K562 (cell line): ENCODE results near the gene MEF2C. TPM values are rescaled to one million over a fixed set of nuclear protein-coding genes. Genes with fewer than 3 reads are reported as not detected.

Experiments
- CUX1 ChIP-seq: fragments of 200-800 bp; sonication (Bioruptor generic); IDR thresholded peaks from 2 replicates; pipeline ENCODE4 v1.6.1; 2016; ENCODE audit warnings: missing genetic modification characterization, missing compliant biosample characterization
- HDAC2 ChIP-seq: fragments of 450-650 bp; IDR thresholded peaks from 2 replicates; pipeline ENCODE4 v1.6.1; 2016; ENCODE audit warnings: mild to moderate bottlenecking
- SAFB2 ChIP-seq: fragments of 200-400 bp; formaldehyde crosslinking; IDR thresholded peaks from 2 replicates; pipeline ENCODE4 v1.6.1; 2018; ENCODE audit warnings: borderline replicate concordance, low read length, low read depth, moderate library complexity; ENCODE audit not compliant: severe bottlenecking
- SPI1 ChIP-seq: IDR thresholded peaks from 2 replicates; pipeline ENCODE4 v1.6.1; 2011; ENCODE audit warnings: low read depth, low read length, control low read depth, borderline replicate concordance
- U2AF2 ChIP-seq: fragments of 200-400 bp; formaldehyde crosslinking; optimal IDR thresholded peaks from 2 replicates; pipeline ENCODE3; 2017; ENCODE audit warnings: low read depth, mild to moderate bottlenecking, low read length
- ZNF407 ChIP-seq: fragments of 450-650 bp; IDR thresholded peaks from 2 replicates; pipeline ENCODE4 v1.6.1; 2016; ENCODE audit warnings: low read depth
- polyA plus RNA-seq, 8 experiments: library from polyadenylated mRNA; depleted of rRNA in 4 of 8; stranded (reverse) in 5 of 8; unstranded in 3 of 8; fragments of >200 nt; fragmentation: Nextera tagmentation in 2 of 8; fragmentation: Illumina TruSeq in 1 of 8; extraction: Ambion mirVana in 2 of 8; extraction: Trizol in 1 of 8; gene quantifications; 2 replicates each; pipeline versions ENCODE4 v1.2.1 to v1.2.3, GENCODE V29; 2011 to 2014; ENCODE audit warnings: inconsistent platforms in 1 of 8, missing spikeins in 1 of 8
- total RNA-seq, 7 experiments: library from RNA; depleted of rRNA in 6 of 7; stranded (reverse); fragments of >200 nt in 6 of 7; fragmentation: Illumina TruSeq in 2 of 7; extraction: Trizol in 2 of 7; gene quantifications; 2 replicates each; pipeline versions ENCODE4 v1.2.1 to v1.2.3, GENCODE V29; 2011 to 2021; ENCODE audit warnings: low replicate concordance in 1 of 7

Gene MEF2C
- total and polyA plus RNA-seq, 9 of the 15 experiments (the other 6 are each of a cell fraction or from before 2014, with no cell fraction given), result 25.1 to 67.8 (median 58.3) TPM

- no peak for TF ChIP-seq SAFB2
- no peak for TF ChIP-seq CUX1 (CRISPR knock-in tag)
- TF ChIP-seq ZNF407, result no peak
- no peak for TF ChIP-seq HDAC2
- no peak for TF ChIP-seq SPI1
- no peak for TF ChIP-seq U2AF2
Measured at GRCh38 chr5:88831816-88832215, 51.2 kb downstream of the MEF2C start (continued).
